HL-60 (cell line): ENCODE data around the gene SMAD6.

Experiments used
- DNase-seq, 2 experiments: peaks; one replicate each; pipeline ENCODE4 v3.0.0-alpha.2; 2010 to 2020; ENCODE audit warnings: low read depth in 1 of 2, low spot score in 1 of 2
- H3K27ac ChIP-seq: fragments of 250-450 bp; sonication (Bioruptor Pico); replicated peaks from 2 replicates; pipeline ENCODE4 v1.5.1; 2020; ENCODE audit warnings: mild to moderate bottlenecking, moderate library complexity
- H3K27me3 ChIP-seq: fragments of 250-450 bp; sonication (Bioruptor Pico); 2 replicates; pipeline ENCODE4 v1.5.1; 2021; ENCODE audit warnings: mild to moderate bottlenecking, moderate library complexity; ENCODE audit not compliant: insufficient read depth, poor library complexity, severe bottlenecking
- H3K4me3 ChIP-seq: replicated peaks from 2 replicates; pipeline ENCODE4 v1.5.1; 2011; ENCODE audit warnings: mild to moderate bottlenecking, control low read depth, low read length; ENCODE audit not compliant: insufficient read depth
- CTCF ChIP-seq: IDR thresholded peaks from one replicate; pipeline ENCODE4 v1.5.1; 2011; ENCODE audit warnings: low read length, control low read depth, inconsistent platforms; ENCODE audit not compliant: insufficient read depth
- GABPA ChIP-seq: IDR thresholded peaks from 2 replicates; pipeline ENCODE4 v1.6.1; 2012; ENCODE audit warnings: low read depth
- POLR2AphosphoS5 ChIP-seq: IDR thresholded peaks from 2 replicates; pipeline ENCODE4 v1.6.1; 2012; ENCODE audit warnings: low read depth
- REST ChIP-seq: IDR thresholded peaks from 2 replicates; pipeline ENCODE4 v1.6.1; 2012; ENCODE audit warnings: low read depth; ENCODE audit not compliant: insufficient replicate concordance
- SPI1 ChIP-seq: IDR thresholded peaks from 2 replicates; pipeline ENCODE4 v1.6.1; 2012; ENCODE audit warnings: low read depth, mild to moderate bottlenecking, borderline replicate concordance

Gene SMAD6

GRCh38 chr15:66716656-66717020 lies 14.6 kb downstream of the SMAD6 start:
- no peak for TF ChIP-seq SPI1
- no peak for TF ChIP-seq REST
- DNase-seq, result no peak
- Histone ChIP-seq H3K27ac (no peak overlapping the region), H3K4me3 (no peak overlapping the region), H3K27me3 (no peaks in the 10 kb centered on the region)

GRCh38 chr15:66718220-66718988 lies 16.4 kb downstream of the SMAD6 start:
- Histone ChIP-seq H3K4me3 (no peak overlapping the region), H3K27me3 (no peaks in the 10 kb centered on the region), H3K27ac (no peak overlapping the region)
- TF ChIP-seq GABPA, result no peak
- no peak for TF ChIP-seq POLR2AphosphoS5
- TF ChIP-seq REST, result no peak
- TF ChIP-seq CTCF, result no peak
- TF ChIP-seq SPI1, result no peak
- DNase-seq, result no peak

- H3K27me3 ChIP-seq, result no peaks in the 10 kb centered on the region
- H3K27ac ChIP-seq, result no peak overlapping the region
- DNase-seq, result no peak
- no peak overlapping the region for H3K4me3 ChIP-seq
- TF ChIP-seq CTCF, result no peak
- no peak for TF ChIP-seq SPI1
Measured at GRCh38 chr15:66719471-66719870, 17.4 kb downstream of the SMAD6 start.

- Histone ChIP-seq H3K27me3 (no peaks in the 10 kb centered on the region), H3K4me3 (no peak overlapping the region), H3K27ac (no peak overlapping the region)
- TF ChIP-seq CTCF, result no peak
- TF ChIP-seq GABPA, result no peak
- no peak for TF ChIP-seq POLR2AphosphoS5
- TF ChIP-seq REST, result no peak
- no peak for TF ChIP-seq SPI1
- no peak for DNase-seq
Measured at GRCh38 chr15:66720206-66721010, 18.4 kb downstream of the SMAD6 start.
